RWPE2 (cell line): Measurements from ENCODE around the gene RNF208.

ENCODE experiments used
- ATAC-seq: fragments of 200-7000 bp; cut with Tn5 transposase; 3 replicates; pipeline ENCODE4 v1.9.1; 2021; ENCODE audit warnings: low read depth
- DNase-seq: peaks from one replicate; pipeline ENCODE4 v3.0.0-alpha.2; 2020; ENCODE audit warnings: low spot score
- H3K27ac ChIP-seq: fragments of 450-650 bp; 2 replicates; pipeline ENCODE4 v1.5.1; 2017; ENCODE audit warnings: mild to moderate bottlenecking; ENCODE audit not compliant: poor library complexity, severe bottlenecking
- H3K27me3 ChIP-seq: fragments of 250-450 bp; sonication (Bioruptor Pico); 2 replicates; pipeline ENCODE4 v1.5.1; 2021; ENCODE audit warnings: mild to moderate bottlenecking, moderate library complexity; ENCODE audit not compliant: insufficient read depth, poor library complexity, severe bottlenecking
- H3K36me3 ChIP-seq: fragments of 250-450 bp; sonication (Bioruptor Pico); 2 replicates; pipeline ENCODE4 v1.5.1; 2020; ENCODE audit warnings: low read depth, mild to moderate bottlenecking, moderate library complexity
- H3K4me1 ChIP-seq: fragments of 250-450 bp; sonication (Bioruptor Pico); 2 replicates; pipeline ENCODE4 v1.5.1; 2021; ENCODE audit warnings: mild to moderate bottlenecking, moderate library complexity; ENCODE audit not compliant: insufficient read depth, poor library complexity, severe bottlenecking
- H3K4me3 ChIP-seq: fragments of 250-450 bp; sonication (Bioruptor Pico); 2 replicates; pipeline ENCODE4 v1.5.1; 2021; ENCODE audit warnings: mild to moderate bottlenecking, moderate library complexity; ENCODE audit not compliant: severe bottlenecking
- H3K9me3 ChIP-seq: fragments of 250-450 bp; sonication (Bioruptor Pico); 2 replicates; pipeline ENCODE4 v1.5.1; 2021; ENCODE audit warnings: mild to moderate bottlenecking, moderate library complexity; ENCODE audit not compliant: severe bottlenecking
- CTCF ChIP-seq: fragments of 450-650 bp; IDR thresholded peaks from one replicate; pipeline ENCODE4 v1.5.1; 2017; ENCODE audit warnings: mild to moderate bottlenecking, moderate library complexity; ENCODE audit not compliant: poor library complexity, severe bottlenecking

The RNF208 gene

GRCh38 chr9:137228968-137229896 lies 7.2 kb upstream of the RNF208 start:
- Histone ChIP-seq H3K4me1 (peaks cover 30% of the 10 kb centered on the region), H3K36me3 (no peaks in the 10 kb centered on the region), H3K27ac (no peak overlapping the region), H3K9me3 (no peaks in the 10 kb centered on the region), H3K4me3 (no peak overlapping the region), H3K27me3 (peaks cover 2% of the 10 kb centered on the region)
- DNase-seq, result no peak
- no peak for ATAC-seq
- TF ChIP-seq CTCF, result no peak

- Histone ChIP-seq H3K4me1 (peaks cover 32% of the 10 kb centered on the region), H3K4me3 (no peak overlapping the region), H3K9me3 (no peaks in the 10 kb centered on the region), H3K27ac (no peak overlapping the region), H3K27me3 (no peaks in the 10 kb centered on the region), H3K36me3 (no peaks in the 10 kb centered on the region)
- no peak for DNase-seq
- ATAC-seq, result no peak
- no peak for TF ChIP-seq CTCF
Measured at GRCh38 chr9:137228506-137228967, 6.5 kb upstream of the RNF208 start.

- peak; percentile 46 for TF ChIP-seq CTCF
- Histone ChIP-seq H3K4me1 (peaks cover 32% of the 10 kb centered on the region), H3K36me3 (no peaks in the 10 kb centered on the region), H3K27me3 (no peaks in the 10 kb centered on the region), H3K27ac (peak overlapping the region; percentile 92), H3K4me3 (no peak overlapping the region), H3K9me3 (no peaks in the 10 kb centered on the region)
- DNase-seq (no peak), ATAC-seq (no peak)
Measured at GRCh38 chr9:137227853-137228505, 5.9 kb upstream of the RNF208 start.

DNA sequence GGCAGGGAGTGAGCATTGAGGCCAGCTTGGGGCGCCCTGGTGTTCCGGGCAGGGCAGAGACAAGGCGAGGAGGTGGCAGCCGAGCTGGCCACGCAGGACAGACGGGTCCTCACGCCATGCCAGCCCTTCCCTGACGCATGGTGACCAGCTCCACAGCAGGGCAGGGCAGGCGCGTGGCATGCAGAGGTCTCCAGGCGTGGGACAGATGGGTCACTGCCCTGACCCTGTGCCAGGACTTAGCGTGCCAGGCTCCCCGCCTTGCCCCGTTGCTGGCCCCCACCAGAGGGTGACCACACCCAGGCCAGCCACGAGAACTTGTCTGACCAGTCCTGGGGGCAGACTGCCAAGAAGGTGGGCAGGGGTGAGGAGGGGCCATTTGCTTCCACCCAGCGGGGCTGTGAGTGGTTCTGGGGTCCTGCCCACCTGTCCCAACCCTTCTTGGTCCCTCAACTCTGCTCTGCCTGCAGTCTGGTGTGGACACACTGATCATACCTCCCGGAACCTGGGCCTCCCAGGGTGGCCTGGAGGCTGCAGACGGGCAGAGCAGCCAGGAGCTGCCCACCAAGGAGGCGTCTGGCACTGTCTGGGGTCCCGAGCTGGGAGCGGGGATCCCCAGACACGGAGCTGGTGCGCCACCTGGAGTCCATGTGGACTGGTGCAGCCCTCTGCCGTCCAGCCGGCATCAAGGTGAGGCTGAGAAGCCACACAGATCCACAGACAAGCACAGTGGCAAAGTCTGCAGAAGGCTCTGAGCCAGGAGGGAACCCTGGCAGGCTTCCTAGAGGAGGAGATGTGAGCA lies 5.2 kb upstream of the RNF208 start, which contains the start of gene RNF224:
Gene RNF224, plus strand, starts transcription at position 449 of the 799 bp plus-strand sequence. CDS start 834 bp downstream, outside the sequence.
- Histone ChIP-seq H3K27me3 (no peaks in the 10 kb centered on the region), H3K36me3 (no peaks in the 10 kb centered on the region), H3K4me1 (peaks cover 32% of the 10 kb centered on the region), H3K4me3 (no peak within 1 kb of the TSS), H3K27ac (peak within 1 kb of the TSS; percentile 92), H3K9me3 (no peaks in the 10 kb centered on the region)
- ATAC-seq, result peak; percentile 50
- peak; percentile 91 for DNase-seq
- TF ChIP-seq CTCF, result peak; percentile 88
